Naive thymus-derived CD4-positive, alpha-beta T cell (primary cell): ENCODE results near the gene MAPKAP1. TPM values are rescaled to one million over a fixed set of nuclear protein-coding genes. Genes with fewer than 3 reads are reported as not detected.

Source experiments
- ATAC-seq: fragments of 150-1000 bp; cut with Tn5 transposase; 2 replicates; pipeline ENCODE4 v1.10.0; 2021; ENCODE audit warnings: mild to moderate bottlenecking, moderate library complexity
- CTCF ChIA-PET: fragments of 350-600 bp; sonication (Branson Sonifier 250); formaldehyde crosslinking; loops from one replicate; lab custom pipeline; 2021; ENCODE audit warnings: antibody characterized with exemption; lab: Charles Lee
- POLR2A ChIA-PET: fragments of 350-600 bp; sonication (Branson Sonifier 250); formaldehyde crosslinking; loops from one replicate; lab custom pipeline; 2021; ENCODE audit warnings: antibody characterized with exemption, inconsistent platforms; lab: Charles Lee
- DNase-seq, 9 donors: peaks; one replicate each; pipeline versions ENCODE4 v3.0.0 to v3.0.0-alpha.2; 2020 to 2022; ENCODE audit warnings: mixed read lengths in 1 of 9
- H3K27ac ChIP-seq: one replicate; pipeline ENCODE4 v1.7.0; 2013; ENCODE audit warnings: mild to moderate bottlenecking, low read depth, low read length, moderate library complexity
- H3K27me3 ChIP-seq, 2 donors: one replicate each; pipeline ENCODE4 v1.7.0; 2013; ENCODE audit warnings: low read length in 2 of 2, mild to moderate bottlenecking in 2 of 2, moderate library complexity in 2 of 2; ENCODE audit not compliant: control insufficient read depth in 2 of 2, insufficient read depth in 2 of 2
- H3K36me3 ChIP-seq, 3 experiments: 1 replicate in 2 of 3; 2 replicates in 1 of 3; pipeline ENCODE4 v1.7.0; 2013; ENCODE audit warnings: low read length in 3 of 3, mild to moderate bottlenecking in 3 of 3, moderate library complexity in 1 of 3; ENCODE audit not compliant: insufficient read depth in 3 of 3, control insufficient read depth in 2 of 3
- H3K4me1 ChIP-seq, 2 donors: one replicate each; pipeline ENCODE4 v1.7.0; 2013; ENCODE audit warnings: low read length in 2 of 2, mild to moderate bottlenecking in 2 of 2, moderate library complexity in 1 of 2; ENCODE audit not compliant: control insufficient read depth in 2 of 2, insufficient read depth in 2 of 2
- H3K4me3 ChIP-seq: 2 replicates; pipeline ENCODE4 v1.7.0; 2013; ENCODE audit warnings: mild to moderate bottlenecking, low read length
- H3K9me3 ChIP-seq, 3 experiments: 1 replicate in 2 of 3; 2 replicates in 1 of 3; pipeline ENCODE4 v1.7.0; 2013; ENCODE audit warnings: low read length in 3 of 3; ENCODE audit not compliant: control insufficient read depth in 2 of 3
- H3K27ac Mint-ChIP-seq, 9 donors: one replicate each; pipeline ENCODE4 v1.8.0; 2020 to 2022; ENCODE audit warnings: mixed read lengths in 9 of 9, mild to moderate bottlenecking in 8 of 9, moderate library complexity in 5 of 9, inconsistent platforms in 2 of 9
- H3K27me3 Mint-ChIP-seq, 5 donors: one replicate each; pipeline ENCODE4 v1.8.0; 2021 to 2022; ENCODE audit warnings: mixed read lengths in 5 of 5, mild to moderate bottlenecking in 1 of 5
- H3K36me3 Mint-ChIP-seq, 5 donors: one replicate each; pipeline ENCODE4 v1.8.0; 2020 to 2022; ENCODE audit warnings: mixed read lengths in 5 of 5, mild to moderate bottlenecking in 3 of 5, inconsistent platforms in 1 of 5
- H3K4me1 Mint-ChIP-seq, 7 donors: one replicate each; pipeline ENCODE4 v1.8.0; 2020 to 2022; ENCODE audit warnings: mixed read lengths in 7 of 7, mild to moderate bottlenecking in 3 of 7, inconsistent platforms in 1 of 7
- H3K4me3 Mint-ChIP-seq, 10 donors: one replicate each; pipeline ENCODE4 v1.8.0; 2020 to 2022; ENCODE audit warnings: mild to moderate bottlenecking in 10 of 10, mixed read lengths in 10 of 10, moderate library complexity in 6 of 10, inconsistent platforms in 2 of 10
- H3K9me3 Mint-ChIP-seq, 11 donors: one replicate each; pipeline ENCODE4 v1.8.0; 2020 to 2022; ENCODE audit warnings: mixed read lengths in 11 of 11, mild to moderate bottlenecking in 4 of 11, inconsistent platforms in 1 of 11, moderate library complexity in 1 of 11
- intact Hi-C, 2 donors: fragments of 100-400 bp; cut with micrococcal nuclease; formaldehyde crosslinking; loops; one replicate each; pipeline ENCODE4 v1.15.1; 2023
- polyA plus RNA-seq, 2 donors: library from polyadenylated mRNA; unstranded; fragments of 300-500 nt; fragmentation: Illumina TruSeq; gene quantifications; one replicate each; pipeline ENCODE4 v1.2.3, GENCODE V29; 2021
- total RNA-seq, 6 experiments: library from RNA in 5 of 6; stranded (reverse) in 5 of 6; gene quantifications; 1 replicate in 5 of 6; 2 replicates in 1 of 6; pipeline ENCODE4 v1.2.3 and lab custom pipeline; 2021 to 2026

The MAPKAP1 gene
- total and polyA plus RNA-seq, 7 experiments from 2014 or later = 41.3 to 73.6 (median 55.8) TPM

DNA sequence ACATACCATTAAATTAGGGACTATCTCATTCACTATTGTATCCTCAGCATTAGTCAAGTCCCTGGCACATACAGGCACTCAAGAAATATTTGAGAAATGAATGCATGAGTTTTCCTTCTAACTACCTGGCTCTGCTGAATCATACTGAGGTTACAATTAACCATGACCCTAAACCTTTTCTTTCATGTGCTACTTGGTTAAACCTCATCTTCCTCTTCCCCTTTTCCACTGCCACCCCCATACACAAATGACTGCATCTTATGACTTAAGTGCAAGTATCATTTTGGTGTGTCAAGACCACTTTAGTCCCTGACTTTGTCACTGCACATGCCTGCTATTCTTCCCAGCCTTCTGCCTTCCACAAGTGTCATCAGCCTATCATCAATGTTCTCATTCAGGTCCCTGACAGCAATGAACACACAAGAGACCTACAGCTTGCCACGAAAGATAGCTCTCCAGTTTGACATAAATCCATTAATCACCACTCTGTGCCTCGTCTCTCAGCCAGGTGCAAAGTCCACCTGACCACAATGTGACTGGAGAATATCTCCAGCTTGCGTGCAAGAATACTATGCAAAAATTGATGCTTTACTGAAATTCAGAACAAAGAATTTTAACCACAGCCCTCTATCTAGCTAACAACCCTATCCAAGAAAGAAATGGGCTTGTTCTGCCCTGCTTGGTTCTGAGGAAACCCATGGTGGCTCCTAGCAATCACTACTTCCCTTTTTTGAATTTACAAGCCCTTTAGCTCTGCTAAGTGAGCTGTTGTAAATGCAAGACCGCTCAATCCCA lies 74.5 kb downstream of the MAPKAP1 start:
- ChIA-PET CTCF (interaction anchor here (0.6 to 1.3 kb wide), 3 partner anchors 11 to 225 kb away, joined by 3 to 4 read pairs (median 4); no protein-coding TSS in a partner anchor), POLR2A (no interaction called here)
- Mint-ChIP-seq H3K27me3 (no peaks in the 10 kb centered on the region), H3K4me1 (peaks cover 41 to 77% (median 68%) of the 10 kb centered on the region in 7 donors), H3K4me3 (peak overlapping the region in 1 of 10 donors; percentile 50), H3K36me3 (peaks cover 0 to 7% (median 0%) of the 10 kb centered on the region in 5 donors), H3K27ac (peak overlapping the region in 4 of 9 donors; percentile 1 to 19 (median 3)), H3K9me3 (no peaks in the 10 kb centered on the region)
- peak in 1 of 9 donors; percentile 32 for DNase-seq
- intact Hi-C loops = no loop called here
- Histone ChIP-seq H3K4me1 (peaks cover 11 to 15% of the 10 kb centered on the region in 2 donors), H3K9me3 (no peaks in the 10 kb centered on the region), H3K4me3 (no peak overlapping the region), H3K36me3 (no peaks in the 10 kb centered on the region), H3K27me3 (no peaks in the 10 kb centered on the region), H3K27ac (no peak overlapping the region)
- peak; percentile 77 for ATAC-seq

DNA sequence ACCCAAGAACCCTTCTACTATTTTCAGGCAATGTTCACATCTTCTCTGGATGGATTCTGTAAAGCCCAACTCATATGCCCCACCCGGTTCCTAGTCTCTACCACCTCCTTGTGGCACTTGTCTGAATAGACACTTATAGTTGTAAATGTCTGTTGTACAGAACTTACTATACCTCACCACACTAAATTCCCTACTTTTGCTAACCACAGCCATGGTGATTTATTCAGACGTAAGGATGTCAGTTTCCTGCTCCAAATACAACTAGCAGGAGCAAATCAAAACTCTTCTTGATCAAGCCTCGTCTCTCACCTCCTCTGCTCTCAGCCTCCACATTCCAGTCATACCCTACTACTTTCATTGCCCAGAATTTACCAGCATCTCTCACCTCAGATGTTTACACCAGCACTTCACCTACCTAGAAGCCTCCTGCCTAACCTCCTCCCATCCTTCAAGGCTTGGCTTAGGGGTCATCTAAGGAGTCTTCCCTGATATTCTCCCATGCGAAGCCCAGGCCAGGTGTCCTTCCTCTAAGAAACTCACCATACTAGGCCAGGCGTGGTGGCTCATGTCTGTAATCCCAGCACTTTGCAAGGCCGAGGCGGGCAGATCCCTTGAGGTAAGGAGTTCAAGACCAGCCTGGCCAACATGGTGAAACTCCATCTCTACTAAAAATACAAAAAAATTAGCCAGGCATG lies 75.5 kb downstream of the MAPKAP1 start:
- no peak overlapping the region for H3K27ac ChIP-seq
- ChIA-PET POLR2A (no interaction called here), CTCF (interaction anchor here (0.6 to 1.1 kb wide), 2 partner anchors 220 to 223 kb away, joined by 3 to 5 read pairs; no protein-coding TSS in a partner anchor)
- no peaks in the 10 kb centered on the region for H3K27me3 ChIP-seq
- DNase-seq = peak in 5 of 9 donors; percentile 17 to 37 (median 26)
- ATAC-seq = peak; percentile 59
- H3K4me3 ChIP-seq = no peak overlapping the region
- H3K9me3 ChIP-seq = no peaks in the 10 kb centered on the region
- peak overlapping the region in 2 of 9 donors; percentile 28 to 72 for H3K27ac Mint-ChIP-seq
- intact Hi-C loops = loop anchor here (1.0 kb wide), 2 partner anchors 73 to 223 kb away; no protein-coding TSS in a partner anchor
- peaks cover 11 to 14% of the 10 kb centered on the region in 2 donors for H3K4me1 ChIP-seq
- peak overlapping the region in 2 of 10 donors; percentile 0 to 24 for H3K4me3 Mint-ChIP-seq
- H3K36me3 Mint-ChIP-seq = peaks cover 0 to 2% (median 0%) of the 10 kb centered on the region in 5 donors
- no peaks in the 10 kb centered on the region for H3K27me3 Mint-ChIP-seq
- no peaks in the 10 kb centered on the region for H3K36me3 ChIP-seq
- H3K4me1 Mint-ChIP-seq = peaks cover 39 to 77% (median 66%) of the 10 kb centered on the region in 7 donors
- no peaks in the 10 kb centered on the region for H3K9me3 Mint-ChIP-seq

DNA sequence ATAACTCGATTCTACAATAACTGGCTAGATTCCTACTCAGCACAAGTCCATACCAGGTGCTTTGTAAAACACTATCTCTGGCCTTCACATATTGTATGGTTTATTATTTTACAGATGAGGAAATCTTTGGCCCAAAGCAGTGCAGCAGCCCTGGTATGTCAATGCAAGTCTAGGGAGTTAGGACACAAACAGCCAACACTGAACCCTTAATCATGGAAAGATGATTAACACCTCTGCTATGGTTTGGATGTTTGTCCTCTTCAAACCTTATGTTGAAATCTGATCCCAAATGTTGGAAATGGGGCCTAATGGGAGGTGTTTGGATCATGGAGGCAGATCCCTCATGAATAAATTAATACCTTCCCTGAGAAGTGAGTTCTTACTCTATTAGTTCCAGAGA lies 76.6 kb downstream of the MAPKAP1 start:
- H3K4me3 ChIP-seq = no peak overlapping the region
- peaks cover 11% of the 10 kb centered on the region in 2 donors for H3K4me1 ChIP-seq

GRCh38 chr9:125629446-125629845 lies 77.6 kb downstream of the MAPKAP1 start:
- POLR2A ChIA-PET = no interaction called here
- Histone ChIP-seq H3K27ac (no peak overlapping the region), H3K9me3 (no peaks in the 10 kb centered on the region), H3K36me3 (no peaks in the 10 kb centered on the region), H3K4me1 (peaks cover 11% of the 10 kb centered on the region in 2 donors), H3K27me3 (no peaks in the 10 kb centered on the region), H3K4me3 (no peak overlapping the region)
- H3K36me3 Mint-ChIP-seq = peaks cover 0 to 2% (median 0%) of the 10 kb centered on the region in 5 donors
- no peaks in the 10 kb centered on the region for H3K27me3 Mint-ChIP-seq
- H3K9me3 Mint-ChIP-seq = peaks cover 0 to 1% (median 0%) of the 10 kb centered on the region in 11 donors
- H3K27ac Mint-ChIP-seq = peak overlapping the region in 1 of 9 donors; percentile 16
- CTCF ChIA-PET = no interaction called here
- peaks cover 23 to 56% (median 45%) of the 10 kb centered on the region in 7 donors for H3K4me1 Mint-ChIP-seq
- no peak for DNase-seq
- no peak for ATAC-seq
- intact Hi-C loops = no loop called here
- no peak overlapping the region for H3K4me3 Mint-ChIP-seq

More for the DNA sequence above, 76.6 kb downstream of the MAPKAP1 start:
- H3K9me3 ChIP-seq = no peaks in the 10 kb centered on the region
- peaks cover 32 to 66% (median 55%) of the 10 kb centered on the region in 7 donors for H3K4me1 Mint-ChIP-seq
- no peak overlapping the region for H3K27ac ChIP-seq
- H3K27me3 ChIP-seq = no peaks in the 10 kb centered on the region
- DNase-seq (no peak), ATAC-seq (no peak)
- peaks cover 0 to 1% (median 0%) of the 10 kb centered on the region in 11 donors for H3K9me3 Mint-ChIP-seq
- intact Hi-C loops = no loop called here
- POLR2A ChIA-PET = no interaction called here
- CTCF ChIA-PET = interaction anchor here (1.1 kb wide), 1 partner anchor 224 kb away, joined by 3 read pairs; no protein-coding TSS in a partner anchor
- H3K27ac Mint-ChIP-seq = no peak overlapping the region
- H3K27me3 Mint-ChIP-seq = no peaks in the 10 kb centered on the region
- no peaks in the 10 kb centered on the region for H3K36me3 ChIP-seq
- peaks cover 0 to 2% (median 0%) of the 10 kb centered on the region in 5 donors for H3K36me3 Mint-ChIP-seq
- H3K4me3 Mint-ChIP-seq = no peak overlapping the region

DNA sequence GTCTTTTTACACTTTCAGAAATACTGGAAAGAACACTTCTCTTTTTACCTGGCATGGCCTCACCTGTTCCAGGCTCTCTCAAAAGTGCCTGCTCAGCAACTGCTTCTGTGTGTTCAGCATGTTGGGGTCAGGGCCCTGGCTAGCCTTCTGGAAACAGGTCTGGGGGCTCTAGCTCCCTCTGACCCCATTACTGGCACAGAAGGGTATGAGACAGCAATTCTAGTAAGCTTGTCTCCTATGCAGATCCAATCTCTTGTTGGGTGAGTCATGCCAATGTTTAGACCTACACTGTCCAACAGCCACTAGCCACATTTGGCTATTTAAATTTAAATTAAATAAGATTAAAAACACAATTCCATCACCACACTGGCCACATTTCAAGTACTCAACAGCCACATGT lies 80.8 kb downstream of the MAPKAP1 start:
- H3K27ac ChIP-seq = no peak overlapping the region

GRCh38 chr9:125621170-125621569 lies 85.8 kb downstream of the MAPKAP1 start:
- DNase-seq (no peak), ATAC-seq (no peak)
- Histone ChIP-seq H3K4me3 (no peak overlapping the region), H3K27ac (no peak overlapping the region), H3K36me3 (no peaks in the 10 kb centered on the region), H3K4me1 (no peaks in the 10 kb centered on the region), H3K9me3 (no peaks in the 10 kb centered on the region), H3K27me3 (no peaks in the 10 kb centered on the region)
- H3K4me1 Mint-ChIP-seq = peaks cover 0 to 26% (median 14%) of the 10 kb centered on the region in 7 donors
- POLR2A ChIA-PET = no interaction called here
- no peak overlapping the region for H3K4me3 Mint-ChIP-seq
- peaks cover 0 to 1% (median 0%) of the 10 kb centered on the region in 11 donors for H3K9me3 Mint-ChIP-seq
- peaks cover 0 to 8% (median 4%) of the 10 kb centered on the region in 5 donors for H3K36me3 Mint-ChIP-seq
- H3K27ac Mint-ChIP-seq = no peak overlapping the region
- no peaks in the 10 kb centered on the region for H3K27me3 Mint-ChIP-seq
- intact Hi-C loops = no loop called here
- CTCF ChIA-PET = interaction anchor here (1.6 kb wide), 1 partner anchor 12 kb away, joined by 4 read pairs; no protein-coding TSS in a partner anchor

More for the DNA sequence above, 80.8 kb downstream of the MAPKAP1 start:
- intact Hi-C loops = no loop called here
- H3K36me3 Mint-ChIP-seq = peaks cover 0 to 8% (median 4%) of the 10 kb centered on the region in 5 donors
- ATAC-seq (no peak), DNase-seq (no peak)
- peaks cover 0 to 1% (median 0%) of the 10 kb centered on the region in 11 donors for H3K9me3 Mint-ChIP-seq
- H3K27me3 Mint-ChIP-seq = no peaks in the 10 kb centered on the region
- ChIA-PET CTCF (no interaction called here), POLR2A (no interaction called here)
- H3K4me1 Mint-ChIP-seq = peaks cover 6 to 38% (median 23%) of the 10 kb centered on the region in 7 donors
- H3K4me1 ChIP-seq = no peaks in the 10 kb centered on the region
- no peak overlapping the region for H3K27ac Mint-ChIP-seq
- no peak overlapping the region for H3K4me3 Mint-ChIP-seq
- H3K4me3 ChIP-seq = no peak overlapping the region
- H3K36me3 ChIP-seq = no peaks in the 10 kb centered on the region
- no peaks in the 10 kb centered on the region for H3K9me3 ChIP-seq
- H3K27me3 ChIP-seq = no peaks in the 10 kb centered on the region
